ENCODE results near the gene ADGRF3.
"Not testable (repeated sequence)": the region's sequence is repeated elsewhere in the genome, so short reads cannot be mapped to it uniquely, and the experiment has no call there.

ADGRF3 gene

DNA sequence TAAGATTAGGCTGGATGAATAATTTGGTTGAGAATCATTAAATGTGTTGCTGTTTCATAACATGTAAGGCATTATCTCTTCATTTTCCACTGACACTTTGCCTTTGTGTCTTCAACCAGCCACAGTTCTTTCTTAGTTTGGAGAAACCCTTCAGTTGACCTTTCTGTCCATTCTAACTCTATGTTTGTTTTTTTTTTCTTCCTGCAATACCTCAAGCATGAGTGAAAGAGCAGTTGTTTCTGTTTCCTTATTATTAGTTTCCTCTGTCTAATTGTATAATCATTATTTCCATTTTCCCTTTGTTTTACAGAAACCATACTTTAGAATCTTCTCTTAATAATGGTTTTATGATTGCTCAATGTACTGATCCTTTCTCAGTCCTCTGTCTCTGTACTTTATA is 76.2 kb downstream of the ADGRF3 start:
- FAIRE-seq (no peak), DNase-seq (ENCODE audit: insufficient read length, low spot score) (no peak)
- TF ChIP-seq SPI1 (IDR thresholded peaks at IDR 0.05; ENCODE audit: low read depth, low read length) (no peak), POLR2A (IDR thresholded peaks at IDR 0.05; ENCODE audit: low read depth, low read length) (no peak), PAX5 (IDR thresholded peaks at IDR 0.05; ENCODE audit: insufficient read depth, low read length, severe bottlenecking) (no peak), TAF1 (IDR thresholded peaks at IDR 0.05; ENCODE audit: low read depth, low read length) (no peak), POLR2AphosphoS5 (IDR thresholded peaks at IDR 0.05; ENCODE audit: low read depth, low read length) (no peak), POU2F2 (IDR thresholded peaks at IDR 0.05; ENCODE audit: low read depth, low read length) (no peak)

DNA sequence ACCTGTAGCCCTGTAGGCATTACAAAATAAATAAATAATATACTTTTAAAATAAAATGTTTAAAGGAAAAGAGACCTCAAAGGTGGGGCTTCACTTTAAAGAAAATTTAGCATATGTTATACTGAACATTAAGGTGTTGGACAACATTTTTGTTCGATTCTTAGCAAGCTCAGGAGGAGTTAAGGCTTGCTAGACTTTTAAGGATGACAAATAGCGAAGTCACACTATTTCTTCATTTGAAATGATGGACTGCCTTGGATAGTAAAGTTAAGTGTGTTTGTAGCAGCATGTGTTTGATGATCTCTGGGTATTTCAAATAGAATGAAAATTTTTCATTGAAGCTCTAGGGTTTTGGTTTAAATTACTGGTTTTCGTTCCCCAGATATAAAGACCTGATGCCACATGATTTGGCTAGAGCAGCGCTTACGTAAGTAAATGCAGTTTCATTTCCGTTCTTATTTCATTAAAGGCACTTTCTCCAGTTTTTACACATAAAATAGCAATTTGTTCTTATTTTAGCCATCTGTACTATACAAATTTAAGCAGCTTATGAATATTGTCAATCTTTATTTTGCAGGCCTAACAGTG is 76.9 kb downstream of the ADGRF3 start:
- FAIRE-seq (peak; percentile 60), DNase-seq (ENCODE audit: insufficient read length, low spot score) (no peak)
- TF ChIP-seq SPI1 (IDR thresholded peaks at IDR 0.05; ENCODE audit: low read depth, low read length) = peak; percentile 83
- no peak for TF ChIP-seq TAF1 (IDR thresholded peaks at IDR 0.05; ENCODE audit: low read depth, low read length)

DNA sequence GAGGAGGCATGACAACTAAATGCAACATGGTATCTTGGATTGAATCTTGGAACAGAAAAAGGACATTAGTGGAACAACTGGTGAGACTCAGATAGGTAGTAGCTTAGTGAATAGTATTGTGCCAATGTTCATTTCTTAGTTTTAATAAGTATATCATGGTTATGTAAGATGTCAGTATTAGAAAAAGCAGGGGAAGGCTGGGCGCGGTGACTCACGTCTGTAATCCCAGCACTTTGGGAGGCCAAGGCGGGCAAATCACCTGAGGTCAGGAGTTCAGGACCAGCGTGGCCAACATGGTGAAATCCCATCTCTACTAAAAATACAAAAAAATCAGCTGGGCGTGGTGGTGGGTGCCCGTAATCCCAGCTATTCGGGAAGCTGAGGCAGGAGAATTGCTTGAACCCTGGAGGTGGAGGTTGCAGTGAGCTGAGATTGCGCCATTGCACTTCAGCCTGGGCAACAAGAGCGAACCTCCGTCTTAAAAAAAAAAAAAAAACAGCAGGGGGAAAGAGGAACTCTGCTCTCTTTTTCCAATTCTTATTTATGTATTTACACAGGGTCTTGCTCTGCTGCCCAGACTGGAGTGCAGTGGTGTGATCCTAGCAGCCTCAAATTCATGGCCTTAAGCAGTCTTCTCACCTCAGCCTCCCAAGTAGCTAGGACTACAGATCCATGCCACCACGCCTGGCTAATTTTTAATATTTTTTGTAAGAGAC is 77.8 kb downstream of the ADGRF3 start:
- DNase-seq (ENCODE audit: insufficient read length, low spot score); FAIRE-seq: not testable (repeated sequence)

DNA sequence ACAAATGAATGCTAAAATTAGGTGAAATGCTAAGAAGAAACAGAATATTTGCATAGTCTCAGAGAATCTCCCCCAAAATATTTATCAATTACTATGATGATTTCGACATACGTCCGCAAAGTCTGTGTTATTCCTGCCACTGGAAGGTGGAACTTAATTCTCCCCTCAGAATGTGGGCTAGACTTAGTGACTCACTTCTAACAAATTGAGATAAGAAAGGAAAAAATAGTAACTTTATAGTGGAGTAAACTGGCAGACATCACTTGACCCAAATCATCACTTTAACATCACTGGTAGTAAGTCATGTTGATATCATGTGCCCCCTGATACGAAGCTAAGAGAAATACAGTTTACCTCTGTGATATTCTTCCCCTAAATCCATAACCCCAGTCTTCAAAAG is 78.4 kb downstream of the ADGRF3 start:
- DNase-seq (ENCODE audit: insufficient read length, low spot score) (no peak), FAIRE-seq (no peak)
- TF ChIP-seq PAX5 (IDR thresholded peaks at IDR 0.05; ENCODE audit: insufficient read depth, low read length, severe bottlenecking) (no peak), SPI1 (IDR thresholded peaks at IDR 0.05; ENCODE audit: low read depth, low read length) (no peak), TAF1 (IDR thresholded peaks at IDR 0.05; ENCODE audit: low read depth, low read length) (no peak), POLR2A (IDR thresholded peaks at IDR 0.05; ENCODE audit: low read depth, low read length) (no peak)

DNA sequence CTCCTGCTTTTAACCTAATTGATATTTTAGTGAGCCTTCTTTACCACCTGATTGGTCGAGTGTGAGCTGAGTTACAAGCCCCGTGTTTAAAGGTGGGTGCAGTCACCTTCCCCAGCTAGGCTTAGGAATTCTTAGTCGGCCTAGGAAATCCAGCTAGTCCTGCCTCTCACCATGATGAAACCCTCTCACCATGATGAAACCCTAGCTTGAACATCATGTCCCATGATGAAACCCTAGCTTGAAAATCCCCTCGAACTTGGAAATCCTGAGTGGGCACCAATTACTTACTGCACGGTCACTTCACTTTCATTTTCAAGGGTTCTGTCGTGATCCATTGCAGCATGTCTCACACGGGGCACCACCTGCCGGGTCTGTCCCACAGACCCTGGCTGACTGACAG is 87.8 kb downstream of the ADGRF3 start:
- FAIRE-seq; DNase-seq (ENCODE audit: insufficient read length, low spot score): not testable (repeated sequence)
